HepG2 (cell line): Measurements from ENCODE around the gene UNC93A. TPM values are rescaled to one million over a fixed set of nuclear protein-coding genes. Genes with fewer than 3 reads are reported as not detected.
A peak's percentile ranks its signal among the peaks of the same experiment; 100 is the strongest.

Experiments
- FOXK1 ChIP-seq: sonication (generic); formaldehyde crosslinking; IDR thresholded peaks from 2 replicates; pipeline ENCODE4 v1.4.0; 2020; ENCODE audit warnings: low read depth, missing genetic modification reagents, borderline replicate concordance
- GPN1 ChIP-seq: sonication (generic); formaldehyde crosslinking; IDR thresholded peaks from 2 replicates; pipeline ENCODE4 v1.5.1; 2020; ENCODE audit warnings: missing genetic modification reagents, borderline replicate concordance
- NCOA5 ChIP-seq: sonication (generic); formaldehyde crosslinking; IDR thresholded peaks from 2 replicates; pipeline ENCODE4 v1.4.0; 2020; ENCODE audit warnings: missing genetic modification reagents
- PTBP1 ChIP-seq: fragments of 200-400 bp; formaldehyde crosslinking; IDR thresholded peaks from 2 replicates; pipeline ENCODE4 v1.6.1; 2018; ENCODE audit warnings: low read length, low read depth; ENCODE audit not compliant: poor library complexity, severe bottlenecking
- RARA ChIP-seq: IDR thresholded peaks from 2 replicates; pipeline ENCODE4 v1.6.1; 2016; ENCODE audit warnings: missing genetic modification reagents, missing compliant biosample characterization
- RFXANK ChIP-seq: IDR thresholded peaks from 2 replicates; pipeline ENCODE4 v1.6.1; 2016
- RORA ChIP-seq: sonication (generic); formaldehyde crosslinking; IDR thresholded peaks from 2 replicates; pipeline ENCODE4 v1.5.0; 2020; ENCODE audit warnings: mild to moderate bottlenecking, missing genetic modification reagents, moderate library complexity
- SRSF9 ChIP-seq: fragments of 200-400 bp; formaldehyde crosslinking; IDR thresholded peaks from 2 replicates; pipeline ENCODE4 v1.6.1; 2018; ENCODE audit warnings: borderline replicate concordance, mild to moderate bottlenecking, low read depth, low read length; ENCODE audit not compliant: insufficient read depth, poor library complexity, severe bottlenecking
- YY1 ChIP-seq: IDR thresholded peaks from 2 replicates; pipeline ENCODE4 v1.6.1; 2011; ENCODE audit warnings: low read length, low read depth, moderate library complexity, mild to moderate bottlenecking; ENCODE audit not compliant: insufficient read depth, insufficient replicate concordance
- ZFP62 ChIP-seq: sonication (generic); formaldehyde crosslinking; IDR thresholded peaks from 2 replicates; pipeline ENCODE4 v1.4.0; 2020; ENCODE audit warnings: missing genetic modification reagents
- ZNF703 ChIP-seq: sonication (generic); formaldehyde crosslinking; IDR thresholded peaks from 2 replicates; pipeline ENCODE4 v1.5.1; 2020; ENCODE audit warnings: missing genetic modification reagents, mild to moderate bottlenecking, moderate library complexity, borderline replicate concordance
- ZNF75D ChIP-seq: sonication (generic); formaldehyde crosslinking; IDR thresholded peaks from 2 replicates; pipeline ENCODE4 v1.8.1; 2023; ENCODE audit warnings: missing genetic modification reagents, mild to moderate bottlenecking, borderline replicate concordance
- ZNF878 ChIP-seq: sonication (generic); formaldehyde crosslinking; IDR thresholded peaks from 2 replicates; pipeline ENCODE4 v1.8.1; 2023; ENCODE audit warnings: mild to moderate bottlenecking, missing genetic modification reagents, moderate library complexity
- polyA plus RNA-seq, 8 experiments: library from polyadenylated mRNA; depleted of rRNA in 3 of 8; stranded (reverse) in 7 of 8; unstranded in 1 of 8; fragments of >200 nt; fragmentation: Illumina TruSeq in 4 of 8; extraction: Trizol in 4 of 8; gene quantifications; 2 replicates each; pipeline versions ENCODE4 v1.2.1 to v1.2.3, GENCODE V29; 2011 to 2016; ENCODE audit warnings: low read depth in 4 of 8, missing spikeins in 1 of 8, mixed read lengths in 1 of 8; ENCODE audit not compliant: insufficient read depth in 1 of 8
- total RNA-seq, 5 experiments: library from RNA; depleted of rRNA; stranded (reverse); fragments of >200 nt; fragmentation: Illumina TruSeq; extraction: Trizol; gene quantifications; 2 replicates each; pipeline ENCODE4 v1.2.3, GENCODE V29; 2016; ENCODE audit warnings: low read depth in 1 of 5
- TF ChIP-seq, protein P1 (sequence below): sonication (generic); formaldehyde crosslinking; IDR thresholded peaks from 2 replicates; pipeline ENCODE4 v1.8.1; 2022; ENCODE audit warnings: low read depth, mild to moderate bottlenecking, missing genetic modification reagents
- TF ChIP-seq, protein P2 (sequence below): sonication (generic); formaldehyde crosslinking; IDR thresholded peaks from 2 replicates; pipeline ENCODE4 v1.4.0; 2020; ENCODE audit warnings: missing genetic modification reagents
- TF ChIP-seq, protein P3 (sequence below): sonication (generic); formaldehyde crosslinking; IDR thresholded peaks from 2 replicates; pipeline ENCODE4 v1.4.0; 2020; ENCODE audit warnings: missing genetic modification reagents, mild to moderate bottlenecking, borderline replicate concordance
- TF ChIP-seq, protein P4 (sequence below): sonication (generic); formaldehyde crosslinking; IDR thresholded peaks from 2 replicates; pipeline ENCODE4 v1.5.0; 2020; ENCODE audit warnings: mild to moderate bottlenecking, missing genetic modification reagents

Gene UNC93A
- total and polyA plus RNA-seq, 2 of the 13 experiments (the other 11 are each of a cell fraction or from before 2014, with no cell fraction given) = 11.0 to 42.7 TPM

DNA sequence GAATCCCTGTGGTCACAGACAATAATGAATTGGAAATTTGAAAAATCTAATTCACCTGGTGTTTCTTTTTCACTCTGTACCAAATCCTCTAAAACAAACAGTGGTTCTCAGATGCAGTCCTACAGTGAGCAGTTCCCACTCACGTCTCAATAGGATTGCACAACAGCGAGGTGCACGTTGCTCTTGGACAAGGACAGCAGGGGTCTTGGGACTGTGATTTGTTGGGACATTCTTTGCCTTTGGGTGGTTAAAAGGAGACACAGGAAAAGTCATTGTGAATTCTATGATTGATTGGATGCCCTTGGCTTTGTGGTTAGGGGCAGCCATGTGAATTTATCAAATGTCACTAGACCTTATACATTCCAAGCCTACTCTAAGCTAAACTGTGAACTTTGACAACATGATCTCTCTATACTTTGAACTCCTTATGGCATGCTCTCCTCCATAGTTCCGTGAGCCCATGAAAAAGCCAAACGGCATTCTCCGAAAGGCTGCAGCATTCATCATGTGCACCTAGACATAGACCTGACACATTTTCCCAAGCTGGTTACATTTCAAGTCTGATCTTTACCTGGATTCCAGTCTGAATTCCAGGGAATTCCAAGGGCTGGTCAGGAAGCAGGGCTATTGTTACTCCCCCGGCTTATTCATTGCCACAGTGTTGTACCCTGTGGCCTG, 647 bp downstream of the UNC93A start (continued):
- TF ChIP-seq, protein P1, sequence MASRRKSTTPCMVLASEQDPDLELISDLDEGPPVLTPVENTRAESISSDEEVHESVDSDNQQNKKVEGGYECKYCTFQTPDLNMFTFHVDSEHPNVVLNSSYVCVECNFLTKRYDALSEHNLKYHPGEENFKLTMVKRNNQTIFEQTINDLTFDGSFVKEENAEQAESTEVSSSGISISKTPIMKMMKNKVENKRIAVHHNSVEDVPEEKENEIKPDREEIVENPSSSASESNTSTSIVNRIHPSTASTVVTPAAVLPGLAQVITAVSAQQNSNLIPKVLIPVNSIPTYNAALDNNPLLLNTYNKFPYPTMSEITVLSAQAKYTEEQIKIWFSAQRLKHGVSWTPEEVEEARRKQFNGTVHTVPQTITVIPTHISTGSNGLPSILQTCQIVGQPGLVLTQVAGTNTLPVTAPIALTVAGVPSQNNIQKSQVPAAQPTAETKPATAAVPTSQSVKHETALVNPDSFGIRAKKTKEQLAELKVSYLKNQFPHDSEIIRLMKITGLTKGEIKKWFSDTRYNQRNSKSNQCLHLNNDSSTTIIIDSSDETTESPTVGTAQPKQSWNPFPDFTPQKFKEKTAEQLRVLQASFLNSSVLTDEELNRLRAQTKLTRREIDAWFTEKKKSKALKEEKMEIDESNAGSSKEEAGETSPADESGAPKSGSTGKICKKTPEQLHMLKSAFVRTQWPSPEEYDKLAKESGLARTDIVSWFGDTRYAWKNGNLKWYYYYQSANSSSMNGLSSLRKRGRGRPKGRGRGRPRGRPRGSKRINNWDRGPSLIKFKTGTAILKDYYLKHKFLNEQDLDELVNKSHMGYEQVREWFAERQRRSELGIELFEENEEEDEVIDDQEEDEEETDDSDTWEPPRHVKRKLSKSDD (CRISPR knock-in tag) = peak; percentile 74
- TF ChIP-seq ZNF75D (CRISPR knock-in tag) (no peak), ZNF703 (CRISPR knock-in tag) (no peak), GPN1 (CRISPR knock-in tag) (no peak), RFXANK (CRISPR knock-in tag) (no peak), PTBP1 (no peak), FOXK1 (CRISPR knock-in tag) (0 out of 2 replicates have a peak, but pooled peaks have one; percentile 28), NCOA5 (no peak), ZFP62 (CRISPR knock-in tag) (no peak), SRSF9 (no peak), YY1 (no peak), RARA (CRISPR knock-in tag) (no peak; the same call in 1 of the 2 replicates), ZNF878 (CRISPR knock-in tag) (no peak), RORA (CRISPR knock-in tag) (no peak)
- TF ChIP-seq, protein P2, sequence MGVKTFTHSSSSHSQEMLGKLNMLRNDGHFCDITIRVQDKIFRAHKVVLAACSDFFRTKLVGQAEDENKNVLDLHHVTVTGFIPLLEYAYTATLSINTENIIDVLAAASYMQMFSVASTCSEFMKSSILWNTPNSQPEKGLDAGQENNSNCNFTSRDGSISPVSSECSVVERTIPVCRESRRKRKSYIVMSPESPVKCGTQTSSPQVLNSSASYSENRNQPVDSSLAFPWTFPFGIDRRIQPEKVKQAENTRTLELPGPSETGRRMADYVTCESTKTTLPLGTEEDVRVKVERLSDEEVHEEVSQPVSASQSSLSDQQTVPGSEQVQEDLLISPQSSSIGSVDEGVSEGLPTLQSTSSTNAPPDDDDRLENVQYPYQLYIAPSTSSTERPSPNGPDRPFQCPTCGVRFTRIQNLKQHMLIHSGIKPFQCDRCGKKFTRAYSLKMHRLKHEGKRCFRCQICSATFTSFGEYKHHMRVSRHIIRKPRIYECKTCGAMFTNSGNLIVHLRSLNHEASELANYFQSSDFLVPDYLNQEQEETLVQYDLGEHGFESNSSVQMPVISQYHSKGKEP = no peak; the same call in 1 of the 2 replicates
- TF ChIP-seq, protein P3, sequence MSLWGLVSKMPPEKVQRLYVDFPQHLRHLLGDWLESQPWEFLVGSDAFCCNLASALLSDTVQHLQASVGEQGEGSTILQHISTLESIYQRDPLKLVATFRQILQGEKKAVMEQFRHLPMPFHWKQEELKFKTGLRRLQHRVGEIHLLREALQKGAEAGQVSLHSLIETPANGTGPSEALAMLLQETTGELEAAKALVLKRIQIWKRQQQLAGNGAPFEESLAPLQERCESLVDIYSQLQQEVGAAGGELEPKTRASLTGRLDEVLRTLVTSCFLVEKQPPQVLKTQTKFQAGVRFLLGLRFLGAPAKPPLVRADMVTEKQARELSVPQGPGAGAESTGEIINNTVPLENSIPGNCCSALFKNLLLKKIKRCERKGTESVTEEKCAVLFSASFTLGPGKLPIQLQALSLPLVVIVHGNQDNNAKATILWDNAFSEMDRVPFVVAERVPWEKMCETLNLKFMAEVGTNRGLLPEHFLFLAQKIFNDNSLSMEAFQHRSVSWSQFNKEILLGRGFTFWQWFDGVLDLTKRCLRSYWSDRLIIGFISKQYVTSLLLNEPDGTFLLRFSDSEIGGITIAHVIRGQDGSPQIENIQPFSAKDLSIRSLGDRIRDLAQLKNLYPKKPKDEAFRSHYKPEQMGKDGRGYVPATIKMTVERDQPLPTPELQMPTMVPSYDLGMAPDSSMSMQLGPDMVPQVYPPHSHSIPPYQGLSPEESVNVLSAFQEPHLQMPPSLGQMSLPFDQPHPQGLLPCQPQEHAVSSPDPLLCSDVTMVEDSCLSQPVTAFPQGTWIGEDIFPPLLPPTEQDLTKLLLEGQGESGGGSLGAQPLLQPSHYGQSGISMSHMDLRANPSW (CRISPR knock-in tag) = no peak
- TF ChIP-seq, protein P4, sequence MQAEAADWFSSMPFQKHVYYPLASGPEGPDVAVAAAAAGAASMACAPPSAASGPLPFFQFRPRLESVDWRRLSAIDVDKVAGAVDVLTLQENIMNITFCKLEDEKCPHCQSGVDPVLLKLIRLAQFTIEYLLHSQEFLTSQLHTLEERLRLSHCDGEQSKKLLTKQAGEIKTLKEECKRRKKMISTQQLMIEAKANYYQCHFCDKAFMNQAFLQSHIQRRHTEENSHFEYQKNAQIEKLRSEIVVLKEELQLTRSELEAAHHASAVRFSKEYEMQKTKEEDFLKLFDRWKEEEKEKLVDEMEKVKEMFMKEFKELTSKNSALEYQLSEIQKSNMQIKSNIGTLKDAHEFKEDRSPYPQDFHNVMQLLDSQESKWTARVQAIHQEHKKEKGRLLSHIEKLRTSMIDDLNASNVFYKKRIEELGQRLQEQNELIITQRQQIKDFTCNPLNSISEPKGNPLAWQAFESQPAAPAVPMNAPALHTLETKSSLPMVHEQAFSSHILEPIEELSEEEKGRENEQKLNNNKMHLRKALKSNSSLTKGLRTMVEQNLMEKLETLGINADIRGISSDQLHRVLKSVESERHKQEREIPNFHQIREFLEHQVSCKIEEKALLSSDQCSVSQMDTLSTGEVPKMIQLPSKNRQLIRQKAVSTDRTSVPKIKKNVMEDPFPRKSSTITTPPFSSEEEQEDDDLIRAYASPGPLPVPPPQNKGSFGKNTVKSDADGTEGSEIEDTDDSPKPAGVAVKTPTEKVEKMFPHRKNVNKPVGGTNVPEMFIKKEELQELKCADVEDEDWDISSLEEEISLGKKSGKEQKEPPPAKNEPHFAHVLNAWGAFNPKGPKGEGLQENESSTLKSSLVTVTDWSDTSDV (CRISPR knock-in tag) = no peak
